HG03439 (cell line): ENCODE results near the gene KRT40.
"Not testable (repeated sequence)": the region's sequence is repeated elsewhere in the genome, so short reads cannot be mapped to it uniquely, and the experiment has no call there.

ENCODE experiments used
- ATAC-seq: cut with Tn5 transposase; IDR thresholded peaks from one replicate; pipeline ENCODE4 v1.9.1; 2021; ENCODE audit warnings: mild to moderate bottlenecking, moderate library complexity; ENCODE audit not compliant: unreplicated experiment

Gene KRT40

GRCh38 chr17:40984226-40984625, at the start of gene KRT40:
KRT40 (minus strand) TSS chr17:40984326; CDS start chr17:40984273, 53 bp downstream.
- no peak for ATAC-seq

- no peak for ATAC-seq
Measured at GRCh38 chr17:41029633-41030245, 45.6 kb upstream of the KRT40 start, which contains the start of gene KRTAP1-4. KRTAP1-4 (minus strand) TSS chr17:41030195; CDS start chr17:41030078, 117 bp downstream.

- ATAC-seq = no peak
Measured at GRCh38 chr17:41026715-41027471, 42.8 kb upstream of the KRT40 start, which contains the start of gene KRTAP1-5. KRTAP1-5 (minus strand) TSS chr17:41027208; CDS start chr17:41027155, 53 bp downstream.

GRCh38 chr17:41024697-41025096, 40.6 kb upstream of the KRT40 start:
- ATAC-seq = no peak

DNA sequence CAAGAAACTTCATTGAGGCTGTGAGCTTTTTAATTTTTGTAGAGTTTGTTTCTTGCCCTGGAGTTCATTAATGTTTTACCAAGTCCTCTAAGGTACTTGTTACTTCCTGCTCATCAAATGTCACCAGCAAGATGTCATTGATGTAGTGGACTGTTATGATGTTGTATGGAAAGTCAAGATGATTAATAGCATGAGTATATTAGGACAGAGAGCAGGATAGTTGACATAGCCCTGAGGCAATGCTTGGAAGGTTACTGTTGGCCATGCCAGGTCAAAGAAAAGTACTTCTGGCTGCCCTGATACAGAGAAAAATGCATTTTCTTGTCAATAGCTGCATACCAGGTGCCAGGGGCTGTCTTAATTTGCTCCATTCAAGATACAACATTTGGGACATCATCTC, 36.2 kb upstream of the KRT40 start:
- ATAC-seq = no peak

DNA sequence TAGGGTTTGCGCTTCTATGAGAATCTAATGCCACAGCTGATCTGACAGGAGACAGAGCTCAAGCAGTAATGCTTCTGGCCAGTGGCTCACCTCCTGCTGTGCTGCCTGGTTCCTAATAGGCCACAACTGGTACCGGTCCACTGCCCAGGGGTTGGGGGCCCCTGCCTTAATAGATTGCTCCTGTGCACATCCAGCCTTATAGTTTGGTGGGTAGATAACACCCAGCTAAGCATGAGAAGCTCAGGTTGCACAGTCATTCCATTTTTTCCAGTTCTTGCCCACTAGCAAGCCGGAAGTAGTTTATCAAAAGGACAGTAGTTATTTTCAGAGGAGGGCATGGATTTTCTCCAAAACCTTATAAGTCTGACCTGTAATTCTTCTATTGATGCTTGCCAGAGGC, 35.3 kb upstream of the KRT40 start:
- ATAC-seq = no peak

- no peak for ATAC-seq
Measured at GRCh38 chr17:41018541-41018940, 34.4 kb upstream of the KRT40 start.

DNA sequence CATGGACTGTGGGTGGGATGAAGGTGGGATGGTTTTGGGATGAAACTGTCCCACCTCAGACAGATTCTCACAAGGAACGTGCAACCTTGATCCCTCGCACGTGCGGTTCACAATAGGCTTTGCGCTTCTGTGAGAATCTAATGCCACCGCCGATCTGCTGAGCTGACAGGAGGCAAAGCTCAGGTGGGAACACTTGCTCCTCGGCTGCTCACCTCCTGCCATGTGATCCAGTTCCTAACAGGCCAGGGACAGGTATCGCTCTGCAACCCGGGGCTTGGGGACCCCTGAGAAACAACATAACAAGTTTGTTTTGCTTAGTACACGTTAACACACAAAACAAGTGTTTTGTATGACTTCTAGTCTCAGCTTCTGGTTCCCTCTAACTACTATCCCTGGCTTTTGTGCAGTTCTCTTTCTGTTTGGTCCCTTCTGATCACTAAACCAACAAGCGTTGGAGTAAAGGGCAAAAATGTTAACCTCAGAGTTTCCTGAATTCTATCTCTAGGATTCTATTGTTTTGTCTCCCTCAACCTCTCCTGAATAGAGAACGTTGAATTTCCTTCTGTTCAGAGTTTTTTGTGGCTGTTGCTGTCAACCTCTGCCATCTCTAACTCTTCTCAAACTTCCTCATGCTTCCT, 32.6 kb upstream of the KRT40 start:
- no peak for ATAC-seq

- ATAC-seq = no peak
Measured at GRCh38 chr17:41015454-41015853, 31.3 kb upstream of the KRT40 start.

DNA sequence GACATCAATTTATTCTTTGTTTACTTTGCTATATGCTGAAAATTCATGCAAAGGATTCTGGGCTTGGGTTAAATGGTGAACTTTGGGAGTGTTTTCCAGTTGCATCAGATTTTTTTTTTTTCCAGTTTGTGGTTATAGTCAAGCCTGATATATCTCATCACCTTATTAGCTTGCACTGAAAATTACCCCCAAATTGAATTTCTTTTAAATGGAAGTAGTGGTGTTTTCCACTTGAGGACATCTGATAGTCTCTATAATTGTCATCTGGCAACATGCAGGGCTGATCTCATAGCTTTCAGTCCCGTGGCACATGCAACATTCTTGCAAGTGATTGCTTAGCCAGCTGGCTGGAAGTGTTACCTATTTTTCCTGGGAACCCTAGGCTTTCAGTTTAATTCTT, 29.5 kb upstream of the KRT40 start:
- ATAC-seq = no peak

GRCh38 chr17:41013181-41013580, 29.1 kb upstream of the KRT40 start:
- ATAC-seq = no peak

DNA sequence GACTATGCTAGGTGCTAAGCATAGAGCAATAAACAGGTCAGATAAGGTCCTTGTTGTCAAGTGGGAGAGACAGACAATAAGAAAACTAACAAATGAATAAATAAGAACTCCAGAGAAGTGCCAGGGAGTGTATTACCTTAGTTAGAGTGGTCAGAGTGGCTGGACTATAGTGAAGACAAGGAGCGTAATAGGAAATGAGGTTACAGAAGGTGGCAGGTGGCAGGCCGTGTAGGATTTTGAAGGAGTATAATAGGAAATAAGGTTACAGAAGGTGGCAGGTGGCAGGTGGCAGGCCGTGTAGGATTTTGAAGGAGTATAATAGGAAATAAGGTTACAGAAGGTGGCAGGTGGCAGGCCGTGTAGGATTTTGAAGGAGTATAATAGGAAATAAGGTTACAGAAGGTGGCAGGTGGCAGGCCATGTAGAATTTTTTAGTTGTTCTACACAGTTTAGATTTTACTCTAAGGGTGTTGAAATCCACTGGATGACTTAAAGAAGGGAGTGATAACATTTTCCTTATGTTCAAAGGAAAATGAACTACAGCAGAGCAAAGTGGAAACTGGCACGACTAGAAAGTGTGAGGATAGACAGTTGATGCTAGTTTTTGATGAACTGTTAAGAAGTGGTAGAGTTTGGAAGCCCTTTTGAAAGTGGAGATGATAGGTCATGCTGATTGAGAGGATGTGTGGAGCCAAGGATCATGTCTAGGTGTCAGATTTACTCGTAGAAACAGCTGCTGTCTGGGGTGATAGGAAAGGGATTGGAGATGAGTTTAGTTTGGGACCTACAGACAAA, 28.4 kb upstream of the KRT40 start:
- ATAC-seq = no peak

DNA sequence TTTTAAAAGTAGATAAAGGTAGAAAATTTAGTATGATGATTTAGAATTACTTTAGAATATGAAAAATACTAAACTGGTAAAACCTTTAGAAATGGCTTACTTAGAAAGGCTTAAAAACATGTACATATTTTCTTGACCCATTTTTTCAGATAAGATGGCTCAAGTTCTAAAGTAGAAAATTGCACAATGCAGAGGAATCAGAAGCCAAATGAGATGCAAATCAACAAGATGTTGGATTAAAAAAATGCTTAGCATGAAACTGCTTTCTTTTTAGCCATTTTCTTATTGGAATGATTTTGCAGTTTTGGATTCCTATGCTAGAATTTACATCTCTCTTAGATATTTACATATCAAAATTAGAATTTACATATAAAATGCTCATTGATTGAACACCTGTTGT, 26.3 kb upstream of the KRT40 start:
- no peak for ATAC-seq

DNA sequence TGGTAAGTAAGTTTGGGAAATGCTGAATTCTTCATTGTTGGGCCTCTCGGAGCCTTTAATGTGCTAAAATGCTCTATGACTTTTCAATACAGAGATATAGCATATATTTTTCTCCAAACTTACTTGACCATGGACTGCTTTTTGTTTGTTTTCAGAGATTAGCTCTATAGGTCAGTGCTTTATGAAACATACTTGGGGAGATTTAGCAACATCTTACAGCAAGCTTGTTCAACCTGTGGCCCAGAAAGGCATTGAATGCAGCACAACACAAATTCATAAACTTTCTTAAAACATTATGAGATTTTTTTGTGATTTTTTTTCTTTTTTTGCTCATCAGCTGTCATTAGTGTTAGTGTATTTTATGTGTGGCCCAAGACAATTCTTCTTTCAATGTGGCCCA, 25.8 kb upstream of the KRT40 start:
- no peak for ATAC-seq

DNA sequence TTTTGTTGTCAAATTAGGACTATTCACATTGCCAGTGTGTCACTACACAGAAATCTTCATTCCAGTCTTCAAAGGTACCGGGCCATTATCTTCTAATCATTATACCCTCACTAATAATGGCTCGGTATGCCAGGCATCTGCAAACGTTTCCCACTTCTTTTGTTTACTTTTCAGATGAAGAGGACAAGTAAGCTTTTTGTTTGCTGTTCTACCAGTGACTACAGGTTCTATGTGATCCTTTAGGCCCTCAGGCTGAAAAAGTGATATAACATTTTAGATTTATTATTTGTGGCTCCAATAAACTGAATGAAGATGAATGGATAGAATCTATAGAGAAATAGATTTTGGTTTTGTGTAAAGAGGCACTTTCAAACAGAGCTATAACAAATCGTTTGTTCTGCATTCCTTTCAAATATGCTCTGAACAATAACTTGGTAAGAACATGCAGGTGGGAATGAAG, 25.2 kb upstream of the KRT40 start:
- no peak for ATAC-seq

DNA sequence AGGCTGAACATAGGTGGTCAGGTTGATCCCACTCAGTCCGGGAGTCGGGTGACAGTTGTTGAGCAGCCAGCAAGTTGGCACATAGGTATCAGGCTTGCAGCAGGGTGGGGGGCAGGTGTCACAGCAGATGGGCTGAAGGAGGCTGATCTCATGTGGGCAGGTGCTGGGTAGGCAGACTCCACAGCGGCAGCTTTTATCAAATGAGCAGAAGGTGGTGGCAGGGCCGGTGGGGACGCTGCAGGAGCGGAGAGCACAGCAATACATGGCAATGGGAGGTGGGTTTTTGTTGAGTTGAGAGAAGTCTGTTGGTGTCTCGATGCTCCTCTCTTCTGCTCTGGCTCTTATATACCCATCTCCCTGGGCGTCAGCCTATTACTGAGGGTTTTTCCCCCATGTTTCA, 24.7 kb upstream of the KRT40 start, which contains the start of gene KRTAP3-1:
Gene KRTAP3-1 (minus strand): TSS at position 318 of the 400 bp plus-strand sequence. CDS start 54 bp downstream, at position 264.
- ATAC-seq = no peak

DNA sequence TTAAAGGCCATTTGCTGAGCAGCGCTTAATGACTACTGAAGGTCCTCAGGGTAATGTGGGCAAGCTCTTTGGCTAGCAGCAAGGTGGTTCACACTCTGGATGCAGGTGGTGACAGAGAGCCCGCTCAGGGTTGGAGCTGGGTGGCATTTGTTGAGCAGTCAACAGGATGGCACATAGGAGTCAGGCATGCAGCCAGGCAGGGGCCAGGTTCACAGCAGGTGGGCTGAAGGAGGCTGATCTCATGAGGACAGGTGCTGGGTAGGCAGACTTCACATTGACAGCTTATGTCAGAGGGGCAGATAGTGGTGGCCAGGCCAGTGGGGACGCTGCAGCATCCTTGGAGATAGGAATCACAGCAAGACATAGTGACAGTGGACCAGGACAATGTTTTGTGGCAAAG, 20.3 kb upstream of the KRT40 start:
- ATAC-seq = no peak

GRCh38 chr17:41003926-41004325, 19.8 kb upstream of the KRT40 start:
- no peak for ATAC-seq

- no peak for ATAC-seq
Measured at GRCh38 chr17:41002814-41003213, 18.7 kb upstream of the KRT40 start.

DNA sequence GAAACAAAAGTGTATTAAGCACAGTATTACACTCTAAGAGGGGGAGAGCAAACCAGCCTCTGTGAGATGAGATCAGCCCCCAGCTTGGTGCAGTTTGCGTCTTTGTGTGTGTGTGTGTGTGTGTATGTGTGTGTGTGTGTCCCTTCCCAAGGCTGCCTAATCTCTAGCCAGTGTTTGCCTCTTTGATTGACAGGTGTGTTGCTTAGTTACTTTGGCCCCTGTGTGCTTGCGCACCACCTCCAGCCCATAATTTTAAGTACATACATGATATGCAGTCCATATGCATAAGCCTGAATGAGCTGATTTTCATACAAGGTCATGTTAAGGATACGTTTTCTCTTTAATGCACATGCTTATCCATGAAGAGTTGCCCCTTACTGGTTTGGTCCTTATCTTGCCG, 17.7 kb upstream of the KRT40 start:
- ATAC-seq = no peak

GRCh38 chr17:40999563-40999962, 15.4 kb upstream of the KRT40 start, which contains the start of gene KRTAP3-2:
KRTAP3-2 (minus strand) TSS chr17:40999906; CDS start chr17:40999853, 53 bp downstream.
- ATAC-seq = not testable (repeated sequence)
